Vagina (tissue), 2 donors: Measurements from ENCODE around the gene SORCS2. TPM values are rescaled to one million over a fixed set of nuclear protein-coding genes. Genes with fewer than 3 reads are reported as not detected.

ENCODE experiments used
- DNase-seq, 2 donors: peaks; one replicate each; pipeline ENCODE4 v3.0.0-alpha.2; 2017; ENCODE audit errors: extremely low spot score in 2 of 2
- H3K27ac ChIP-seq: fragments of 200-600 bp; sonication (generic); one replicate; pipeline ENCODE4 v1.5.1; 2019
- H3K27me3 ChIP-seq: fragments of 200-600 bp; sonication (generic); one replicate; pipeline ENCODE4 v1.5.1; 2019
- H3K36me3 ChIP-seq, 2 donors: fragments of 200-600 bp; sonication (generic); one replicate each; pipeline ENCODE4 v1.5.1; 2017 to 2019
- H3K4me1 ChIP-seq: fragments of 200-600 bp; sonication (generic); one replicate; pipeline ENCODE4 v1.5.1; 2019
- H3K4me3 ChIP-seq, 2 donors: fragments of 200-600 bp; sonication (generic); 1 replicate in 1 of 2; 2 replicates in 1 of 2; pipeline ENCODE4 v1.5.1; 2016 to 2019
- H3K9me3 ChIP-seq: fragments of 200-600 bp; sonication (generic); one replicate; pipeline ENCODE4 v1.5.1; 2019
- CTCF ChIP-seq, 3 experiments: fragments of 450-650 bp in 2 of 3; fragments of 200-600 bp in 1 of 3; sonication (generic) in 1 of 3; IDR thresholded peaks; one replicate each; pipeline ENCODE4 v1.5.1; 2017 to 2019; ENCODE audit warnings: antibody characterized with exemption in 3 of 3, mild to moderate bottlenecking in 2 of 3, moderate library complexity in 2 of 3
- POLR2A ChIP-seq, 2 donors: fragments of 450-650 bp; IDR thresholded peaks; one replicate each; pipeline ENCODE4 v1.6.1; 2017; ENCODE audit warnings: antibody characterized with exemption in 2 of 2, mild to moderate bottlenecking in 2 of 2, moderate library complexity in 2 of 2
- POLR2AphosphoS5 ChIP-seq, 2 donors: sonication (generic); formaldehyde crosslinking; IDR thresholded peaks; one replicate each; pipeline ENCODE4 v1.9.0; 2017; ENCODE audit warnings: antibody characterized with exemption in 2 of 2, mild to moderate bottlenecking in 2 of 2, low read depth in 1 of 2; ENCODE audit not compliant: insufficient read depth in 1 of 2
- intact Hi-C: fragments of 100-400 bp; cut with DNase I; formaldehyde crosslinking; loops from one replicate; pipeline ENCODE4 v1.15.1; 2023
- total RNA-seq: library from RNA; depleted of rRNA; stranded (reverse); fragments of >200 nt; gene quantifications from one replicate; pipeline ENCODE4 v1.2.3, GENCODE V29; 2016

The SORCS2 gene
- total RNA-seq, 1 donor from 2014 or later, result 5.4 TPM

DNA sequence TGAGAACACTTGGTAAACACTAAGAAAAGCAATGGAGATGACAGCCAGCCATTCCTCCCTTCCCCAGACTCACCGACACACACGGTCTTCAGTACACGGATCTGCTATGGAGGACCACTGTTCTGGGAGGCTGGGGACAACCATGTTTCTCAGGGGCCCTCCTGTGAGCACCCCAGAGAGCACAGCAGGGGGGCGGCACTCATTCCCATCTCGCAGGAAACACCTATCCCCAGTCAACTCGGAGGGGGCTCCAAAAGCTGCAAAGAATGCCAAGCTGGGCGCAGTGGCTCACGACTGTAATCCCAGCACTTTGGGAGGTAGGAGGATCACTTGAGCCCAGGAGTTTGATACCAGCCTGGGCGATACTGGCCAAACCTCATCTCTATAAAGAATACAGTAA, 575.2 kb downstream of the SORCS2 start:
- TF ChIP-seq POLR2A (IDR thresholded peaks at IDR 0.05) (no peak), POLR2AphosphoS5 (IDR thresholded peaks at IDR 0.05; ENCODE audit: insufficient read depth in 1 of 2, low read depth in 1 of 2) (no peak)
- Histone ChIP-seq H3K4me3 (no peak overlapping the region), H3K27ac (no peak overlapping the region), H3K27me3 (no peaks in the 10 kb centered on the region), H3K9me3 (no peaks in the 10 kb centered on the region), H3K4me1 (no peaks in the 10 kb centered on the region), H3K36me3 (peaks cover 0 to 42% of the 10 kb centered on the region in 2 donors)
- no peak for DNase-seq
- intact Hi-C loops, result no loop called here

GRCh38 chr4:7767966-7768365, 575.6 kb downstream of the SORCS2 start:
- Histone ChIP-seq H3K27me3 (no peaks in the 10 kb centered on the region), H3K27ac (no peak overlapping the region), H3K4me1 (no peaks in the 10 kb centered on the region), H3K36me3 (peaks cover 0 to 38% of the 10 kb centered on the region in 2 donors), H3K4me3 (no peak overlapping the region), H3K9me3 (no peaks in the 10 kb centered on the region)
- no peak for TF ChIP-seq CTCF (IDR thresholded peaks at IDR 0.05)
- TF ChIP-seq POLR2A (IDR thresholded peaks at IDR 0.05), result no peak
- TF ChIP-seq POLR2AphosphoS5 (IDR thresholded peaks at IDR 0.05; ENCODE audit: insufficient read depth in 1 of 2, low read depth in 1 of 2), result no peak
- no peak for DNase-seq
- intact Hi-C loops, result no loop called here

DNA sequence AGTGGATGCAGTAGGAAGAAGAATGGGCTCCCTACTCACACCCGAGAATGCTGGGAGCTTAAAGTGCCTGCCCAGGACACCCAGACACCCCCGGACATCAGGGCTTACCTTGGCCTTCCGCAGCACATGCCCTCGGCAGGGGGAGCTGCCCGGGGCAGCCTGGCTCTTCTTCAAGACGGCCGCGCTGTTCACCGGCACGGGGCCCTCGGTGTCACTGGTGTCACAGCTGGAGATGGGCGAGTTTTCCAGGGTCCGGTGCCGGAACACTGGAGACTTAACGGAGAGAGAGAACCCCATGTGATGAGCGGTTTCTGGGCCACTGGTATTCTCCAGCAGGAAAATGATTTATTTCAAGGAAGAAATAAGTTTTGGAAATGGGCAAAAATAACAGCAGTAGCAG, 576.4 kb downstream of the SORCS2 start:
- intact Hi-C loops, result no loop called here
- no peak overlapping the region for H3K27ac ChIP-seq

DNA sequence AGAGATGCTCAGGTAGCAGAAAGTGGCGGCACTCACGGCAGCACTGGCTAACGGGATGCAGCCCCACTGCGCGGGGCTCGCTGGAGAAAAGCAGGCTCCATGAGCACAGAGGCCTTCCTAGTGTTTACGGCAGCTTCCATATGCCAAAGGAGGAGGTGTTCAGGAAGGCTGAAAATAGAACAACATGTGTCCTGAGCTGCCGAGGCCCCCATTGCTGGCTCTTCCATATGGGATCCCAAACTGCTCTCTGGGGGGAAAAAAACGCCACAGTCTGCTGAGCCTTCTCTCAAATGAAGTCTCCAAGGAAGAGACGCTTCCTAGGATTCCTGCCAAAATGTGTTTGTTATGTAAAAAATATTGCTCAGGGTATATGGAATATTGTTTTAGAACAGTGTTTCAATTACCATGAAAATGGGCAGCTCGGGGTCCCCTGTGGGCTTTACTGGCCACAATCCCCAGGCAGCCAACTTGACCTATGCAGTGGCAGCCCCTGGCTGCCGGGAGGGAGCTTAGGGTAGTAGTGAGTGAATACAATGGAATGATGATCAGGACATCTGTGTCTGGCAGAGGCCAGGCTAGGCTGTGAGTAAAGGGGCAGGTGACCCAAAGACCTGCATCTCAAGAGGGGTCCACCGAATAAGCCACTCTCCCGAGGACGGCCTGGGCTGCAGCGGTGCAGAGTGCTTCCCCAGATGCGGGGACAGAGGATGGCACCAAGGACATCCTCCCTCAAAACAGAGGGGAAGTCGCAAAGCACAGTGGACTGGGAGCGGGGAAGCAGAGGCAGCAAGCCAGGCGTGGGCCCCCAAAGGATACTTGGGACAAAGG, 577.3 kb downstream of the SORCS2 start:
- DNase-seq, result no peak
- Histone ChIP-seq H3K36me3 (peaks cover 0 to 42% of the 10 kb centered on the region in 2 donors), H3K4me3 (no peak overlapping the region), H3K4me1 (no peaks in the 10 kb centered on the region), H3K9me3 (no peaks in the 10 kb centered on the region), H3K27me3 (no peaks in the 10 kb centered on the region), H3K27ac (no peak overlapping the region)
- intact Hi-C loops, result no loop called here
- TF ChIP-seq POLR2A (IDR thresholded peaks at IDR 0.05), result no peak
- no peak for TF ChIP-seq POLR2AphosphoS5 (IDR thresholded peaks at IDR 0.05; ENCODE audit: insufficient read depth in 1 of 2, low read depth in 1 of 2)
- TF ChIP-seq CTCF (IDR thresholded peaks at IDR 0.05), result no peak

More for the DNA sequence above, 576.4 kb downstream of the SORCS2 start:
- DNase-seq, result no peak
- Histone ChIP-seq H3K36me3 (peaks cover 0 to 34% of the 10 kb centered on the region in 2 donors), H3K4me3 (no peak overlapping the region), H3K4me1 (no peaks in the 10 kb centered on the region), H3K27me3 (no peaks in the 10 kb centered on the region), H3K9me3 (no peaks in the 10 kb centered on the region)
- TF ChIP-seq POLR2AphosphoS5 (IDR thresholded peaks at IDR 0.05; ENCODE audit: insufficient read depth in 1 of 2, low read depth in 1 of 2), result no peak
- no peak for TF ChIP-seq CTCF (IDR thresholded peaks at IDR 0.05)
- TF ChIP-seq POLR2A (IDR thresholded peaks at IDR 0.05), result no peak

- intact Hi-C loops, result no loop called here
- Histone ChIP-seq H3K4me3 (no peak overlapping the region), H3K27me3 (no peaks in the 10 kb centered on the region), H3K36me3 (peaks cover 0 to 42% of the 10 kb centered on the region in 2 donors), H3K9me3 (no peaks in the 10 kb centered on the region), H3K4me1 (no peaks in the 10 kb centered on the region), H3K27ac (no peak overlapping the region)
- no peak for DNase-seq
- TF ChIP-seq CTCF (IDR thresholded peaks at IDR 0.05) (no peak), POLR2A (IDR thresholded peaks at IDR 0.05) (no peak), POLR2AphosphoS5 (IDR thresholded peaks at IDR 0.05; ENCODE audit: insufficient read depth in 1 of 2, low read depth in 1 of 2) (no peak)
Observed at GRCh38 chr4:7770224-7771050, 578.1 kb downstream of the SORCS2 start.
